Activated CD8-positive, alpha-beta memory T cell treated with anti-CD3 and anti-CD28 coated beads, Interleukin-2, amount 50 U/mL, for 24 hours (primary cell): ENCODE results near the gene DPM2.

ENCODE experiments used
- DNase-seq: peaks from one replicate; pipeline ENCODE4 v3.0.0-alpha.2; 2020; ENCODE audit errors: extremely low read depth

DPM2 gene

DNA sequence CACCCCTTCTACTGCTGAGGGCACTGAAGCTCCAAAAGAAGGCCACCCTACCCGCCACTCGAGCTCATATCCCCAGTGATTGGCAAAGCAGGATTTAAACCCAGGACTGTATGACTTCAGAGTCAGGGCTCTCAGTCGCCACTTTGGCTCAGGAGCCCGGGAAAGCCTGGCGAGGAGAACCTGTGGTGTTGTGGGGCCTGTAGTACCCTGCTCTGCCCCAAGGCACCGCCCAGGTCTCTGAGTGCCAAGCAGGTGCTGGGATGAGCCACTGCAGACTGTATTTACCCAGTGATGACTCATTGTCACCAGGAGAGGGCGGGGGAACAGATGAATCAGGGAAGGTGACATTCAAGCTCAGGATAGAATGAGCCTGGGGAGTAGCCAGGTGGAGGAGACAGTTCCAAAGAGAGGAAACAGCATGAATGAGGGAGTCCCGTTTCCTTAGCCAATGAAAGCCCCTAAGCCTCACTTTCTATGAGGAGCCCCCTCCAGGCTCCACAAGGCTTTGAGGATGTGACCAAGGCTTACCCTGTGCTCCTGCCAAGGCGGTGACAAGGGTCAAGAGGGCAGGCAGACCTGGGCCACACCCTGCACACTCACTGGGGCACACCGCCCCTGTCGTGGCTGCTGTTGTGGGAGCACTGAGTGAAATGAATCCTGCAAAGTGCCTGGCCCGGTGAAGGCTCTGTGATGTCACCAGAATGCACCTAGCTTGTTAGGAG is 17.8 kb upstream of the DPM2 start:
- DNase-seq, result peak; percentile 69

- no peak for DNase-seq
These were observed 17.2 kb upstream of the DPM2 start for GRCh38 chr9:127954831-127955293.

DNA sequence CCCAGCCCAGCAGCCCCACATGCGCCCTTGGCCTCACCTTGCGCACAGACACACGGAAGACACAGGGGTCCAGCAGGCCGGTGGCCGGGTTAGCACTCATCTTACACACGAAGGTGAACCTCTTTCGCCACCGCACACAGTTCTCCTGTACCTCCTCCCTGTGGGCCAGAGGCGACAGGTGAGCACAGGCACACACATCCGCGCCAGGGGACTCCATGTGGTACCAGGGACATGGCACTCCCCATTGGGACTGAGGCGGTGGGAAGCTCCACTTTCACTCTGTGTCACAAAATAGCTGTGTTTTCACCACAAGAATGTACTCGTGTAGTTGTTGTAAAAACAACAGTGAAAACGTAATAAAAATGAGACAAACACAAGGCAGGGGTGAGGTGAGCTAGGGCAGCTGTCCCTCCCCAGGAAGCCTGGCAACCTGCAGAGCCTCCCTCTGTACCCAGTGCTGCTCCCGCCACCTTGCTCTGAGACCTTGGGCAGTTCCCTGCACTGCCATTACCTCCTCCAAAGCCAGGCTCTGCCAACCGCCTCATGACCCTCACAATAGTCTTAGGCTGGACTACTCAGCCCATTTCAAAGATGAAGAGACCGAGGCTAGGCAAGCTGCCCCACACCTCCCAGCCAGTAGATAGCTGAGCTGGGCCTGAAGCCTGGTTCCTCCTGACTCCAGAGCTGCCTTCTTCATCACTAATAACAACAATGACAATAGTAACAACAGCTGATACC is 16.3 kb upstream of the DPM2 start:
- DNase-seq, result no peak

DNA sequence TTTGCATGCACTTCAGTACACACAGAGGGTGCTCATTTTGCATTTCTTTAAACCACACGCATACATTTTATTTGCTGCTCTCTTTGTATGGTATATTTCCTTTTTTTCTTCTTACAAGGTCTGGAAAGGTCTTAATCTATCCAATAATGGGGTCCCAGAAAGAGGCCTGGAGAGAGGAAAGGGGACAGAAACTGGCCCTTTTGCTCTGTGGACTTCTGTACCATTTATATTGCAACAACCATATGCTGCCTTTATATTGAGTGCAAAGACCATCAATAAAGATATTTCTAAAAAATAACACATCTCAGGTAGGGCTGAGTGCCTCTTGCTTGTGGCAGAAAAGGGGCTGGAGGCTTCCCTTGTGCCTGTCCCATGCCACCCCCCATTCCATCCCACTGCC is 15.5 kb upstream of the DPM2 start:
- DNase-seq, result no peak

DNA sequence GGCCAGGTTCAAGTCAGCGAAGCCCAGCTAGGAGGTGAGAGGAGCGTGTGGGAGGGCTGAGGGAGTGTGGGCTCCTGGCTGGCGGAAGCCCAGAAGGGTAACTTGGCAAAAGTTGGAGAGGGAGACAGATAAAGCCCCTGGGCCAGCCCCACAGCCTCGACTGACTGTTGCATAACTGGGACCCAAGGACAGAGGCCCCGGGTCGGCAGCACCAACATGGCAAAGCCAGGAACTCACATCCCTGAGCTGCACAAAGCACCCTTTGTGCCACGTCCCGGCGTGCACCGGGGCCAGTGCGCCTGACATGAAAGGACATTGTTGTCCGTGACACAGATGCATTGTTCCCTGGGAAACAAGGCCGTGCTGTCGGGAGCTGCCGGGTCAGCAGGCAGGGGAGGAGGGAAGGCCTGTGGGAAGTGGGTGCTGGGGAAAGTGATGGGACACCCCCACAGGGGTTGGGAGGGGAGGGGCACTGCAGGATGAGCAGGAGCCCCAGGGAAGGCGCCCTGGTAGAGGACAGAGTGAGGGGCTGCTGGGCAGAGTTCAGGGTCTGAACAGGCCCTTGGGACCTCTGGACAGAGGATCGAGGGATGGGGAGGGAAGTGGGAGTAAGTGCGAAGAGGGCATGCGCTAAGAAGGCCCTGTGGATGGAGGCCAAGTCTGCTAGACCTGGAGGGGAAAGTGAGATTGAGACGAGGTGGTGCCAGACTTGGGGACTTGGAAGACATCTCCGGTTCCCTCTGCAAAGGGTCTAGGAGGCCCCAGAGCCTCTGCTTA is 13.0 kb upstream of the DPM2 start:
- DNase-seq, result no peak

DNA sequence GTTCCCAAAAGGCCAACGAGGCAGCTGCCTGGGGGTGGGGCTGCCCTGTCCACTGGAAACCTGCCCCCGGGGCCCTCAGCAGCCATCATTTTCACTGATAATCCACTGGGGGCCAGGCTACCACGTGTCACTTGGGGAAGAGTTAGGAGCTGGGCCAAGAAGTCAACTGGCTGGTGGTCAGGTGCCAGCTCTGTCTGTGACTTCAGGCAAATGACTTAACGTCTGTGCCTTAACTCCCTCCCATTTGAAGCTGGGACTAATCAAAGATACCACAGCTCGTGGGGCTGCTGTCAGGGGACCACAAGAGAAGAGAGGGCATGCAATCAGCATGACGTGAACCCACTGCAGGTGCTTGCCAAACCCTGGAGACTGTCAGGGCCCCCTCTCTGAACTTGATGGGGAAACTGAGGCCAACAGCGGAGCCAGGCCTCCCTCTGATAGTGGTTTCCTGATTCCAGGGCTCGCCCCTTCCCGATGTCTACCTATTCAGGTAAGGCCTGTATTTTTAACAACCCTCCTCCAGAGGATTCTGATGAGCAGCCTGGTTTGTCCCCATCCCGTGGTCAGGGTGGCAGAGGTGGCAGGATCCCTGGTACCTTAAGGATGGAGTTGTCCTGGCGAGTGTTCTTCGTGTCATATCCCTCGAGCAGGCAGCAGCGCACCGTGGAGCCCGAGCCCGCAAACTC is 12.3 kb upstream of the DPM2 start:
- DNase-seq, result no peak

DNA sequence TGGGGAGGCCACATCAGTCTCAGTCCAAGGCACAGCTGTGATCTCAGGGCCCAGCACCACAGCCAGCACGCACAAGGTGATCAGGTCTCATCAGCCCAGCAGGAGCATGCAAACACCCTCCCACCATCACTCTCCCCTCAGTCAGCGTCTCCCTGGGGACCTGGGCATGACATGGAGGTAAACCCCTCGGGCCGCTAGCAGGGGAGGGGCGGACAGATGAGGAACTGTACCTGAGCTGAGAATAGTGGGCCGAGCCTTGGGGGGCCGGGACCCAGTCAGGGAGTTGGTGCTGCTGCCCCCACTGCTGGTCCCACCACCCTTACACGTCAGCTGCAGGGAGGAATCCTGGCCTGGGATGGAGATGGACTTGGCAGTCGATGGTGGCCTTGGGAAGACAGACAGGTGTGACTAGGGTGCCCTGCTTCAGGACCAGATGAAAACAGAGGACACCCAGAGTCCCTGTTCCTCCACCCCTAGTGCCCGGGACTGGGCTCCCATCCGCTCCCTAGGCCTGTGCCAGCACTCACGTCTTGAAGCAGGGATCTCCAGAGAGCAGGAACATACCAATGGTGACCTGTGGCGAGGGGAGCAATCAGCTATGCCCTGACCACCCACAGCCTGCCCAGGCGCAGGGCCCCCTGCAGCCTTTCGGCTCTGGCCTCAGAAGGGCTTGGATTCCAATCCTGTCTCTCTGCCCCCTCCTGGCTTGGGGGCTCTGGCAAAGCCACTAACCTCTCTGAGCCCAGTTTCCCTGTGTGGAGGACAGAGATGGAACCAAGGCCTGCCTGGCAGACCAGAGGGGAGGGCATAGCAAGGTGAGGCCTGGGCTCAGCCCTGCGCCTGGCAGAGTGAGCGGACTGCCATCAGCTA is 10.4 kb upstream of the DPM2 start:
- DNase-seq, result no peak

- DNase-seq, result no peak
These were observed 9.1 kb upstream of the DPM2 start for GRCh38 chr9:127946728-127947127.

- DNase-seq, result no peak
These were observed 8.3 kb upstream of the DPM2 start for GRCh38 chr9:127945942-127946341.

GRCh38 chr9:127945338-127945737 is 7.7 kb upstream of the DPM2 start:
- no peak for DNase-seq

GRCh38 chr9:127944586-127945218 is 7.0 kb upstream of the DPM2 start:
- DNase-seq, result no peak

- DNase-seq, result peak; percentile 60
These were observed 6.1 kb upstream of the DPM2 start for GRCh38 chr9:127943731-127944144.

DNA sequence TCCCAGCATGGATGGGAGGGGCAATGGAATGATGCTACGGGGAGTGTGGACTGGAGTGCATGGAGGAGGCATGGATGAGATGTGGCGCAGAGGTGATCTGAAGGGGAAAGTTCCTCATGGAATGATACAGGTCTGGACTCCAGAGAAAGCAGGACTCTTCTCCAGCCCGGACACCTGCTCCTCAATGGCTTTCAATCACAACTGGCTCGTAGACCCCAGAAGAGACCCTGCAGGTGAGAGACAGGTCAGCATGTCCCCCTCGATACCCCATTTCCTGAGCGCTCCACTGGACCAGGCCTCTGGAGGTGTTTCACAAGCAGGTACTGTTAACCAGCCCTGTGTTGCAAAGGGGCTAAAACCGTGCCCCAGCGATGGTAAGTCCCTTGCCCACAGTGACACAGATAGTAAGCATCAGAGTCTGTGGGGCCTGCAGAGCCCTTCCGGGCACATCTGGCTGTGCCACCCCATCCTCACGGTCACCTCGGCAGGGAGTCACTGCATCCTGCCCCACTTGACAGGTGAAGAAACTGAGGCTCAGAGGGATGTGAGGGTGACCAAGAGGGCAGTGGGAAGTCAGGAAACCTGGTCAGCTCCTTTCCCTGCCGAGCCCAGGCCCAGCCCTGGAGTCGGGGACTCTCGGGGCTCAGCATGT is 5.5 kb upstream of the DPM2 start:
- no peak for DNase-seq

- DNase-seq, result no peak
These were observed 4.8 kb upstream of the DPM2 start for GRCh38 chr9:127942216-127943010.

GRCh38 chr9:127941961-127942215 is 4.2 kb upstream of the DPM2 start:
- no peak for DNase-seq

- no peak for DNase-seq
These were observed 3.7 kb upstream of the DPM2 start for GRCh38 chr9:127941062-127941960.

GRCh38 chr9:127940593-127940992 is 2.9 kb upstream of the DPM2 start:
- no peak for DNase-seq

GRCh38 chr9:127938298-127938690 is 640 bp upstream of the DPM2 start:
- no peak for DNase-seq

- DNase-seq, result no peak
These were observed 632 bp downstream of the DPM2 start for GRCh38 chr9:127937056-127937387.
